Measurements from ENCODE around the gene CHRNG.

Gene CHRNG

DNA sequence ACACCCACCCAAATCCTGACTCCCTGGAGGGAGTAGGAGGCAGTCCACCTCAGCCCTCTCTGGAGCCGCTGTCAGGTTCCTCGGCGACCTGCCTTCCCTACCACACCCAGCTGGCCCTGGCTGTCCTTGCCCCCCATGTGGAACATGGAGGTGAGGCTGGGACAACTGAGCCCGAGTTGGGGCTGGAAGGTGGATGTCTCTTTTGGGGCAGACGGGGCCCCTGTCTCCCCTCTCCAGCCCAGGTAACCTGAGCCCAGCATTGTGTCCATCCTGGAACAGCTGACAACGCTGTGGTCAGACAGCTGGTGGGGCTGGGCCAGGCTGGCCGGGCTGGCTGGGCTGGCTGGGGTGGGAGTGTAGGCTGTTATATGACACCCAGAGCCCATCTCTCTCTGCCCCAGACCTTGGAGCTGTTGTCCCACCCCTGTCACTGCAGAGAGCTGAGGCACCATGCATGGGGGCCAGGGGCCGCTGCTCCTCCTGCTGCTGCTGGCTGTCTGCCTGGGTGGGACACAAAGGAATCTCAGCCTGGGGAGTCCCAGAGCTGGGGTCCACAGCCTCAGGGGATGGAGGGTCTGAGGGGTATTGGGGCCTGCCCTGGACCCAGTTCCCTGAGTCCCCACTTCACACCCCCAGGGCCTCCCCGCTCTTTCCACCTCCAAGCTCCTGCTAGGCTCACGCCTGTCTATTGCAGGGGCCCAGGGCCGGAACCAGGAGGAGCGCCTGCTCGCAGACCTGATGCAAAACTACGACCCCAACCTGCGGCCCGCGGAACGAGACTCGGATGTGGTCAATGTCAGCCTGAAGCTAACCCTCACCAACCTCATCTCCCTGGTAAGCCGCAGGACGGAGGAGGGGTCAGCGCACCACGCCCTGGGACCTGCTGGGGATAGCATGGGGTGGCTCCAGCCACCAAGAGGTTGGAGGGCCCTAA, at the start of gene CHRNG:
TSS of gene CHRNG (plus strand) at position 395 of the 934 bp plus-strand sequence. CDS start at position 451, 56 bp downstream.
- no peak for DNase-seq

DNA sequence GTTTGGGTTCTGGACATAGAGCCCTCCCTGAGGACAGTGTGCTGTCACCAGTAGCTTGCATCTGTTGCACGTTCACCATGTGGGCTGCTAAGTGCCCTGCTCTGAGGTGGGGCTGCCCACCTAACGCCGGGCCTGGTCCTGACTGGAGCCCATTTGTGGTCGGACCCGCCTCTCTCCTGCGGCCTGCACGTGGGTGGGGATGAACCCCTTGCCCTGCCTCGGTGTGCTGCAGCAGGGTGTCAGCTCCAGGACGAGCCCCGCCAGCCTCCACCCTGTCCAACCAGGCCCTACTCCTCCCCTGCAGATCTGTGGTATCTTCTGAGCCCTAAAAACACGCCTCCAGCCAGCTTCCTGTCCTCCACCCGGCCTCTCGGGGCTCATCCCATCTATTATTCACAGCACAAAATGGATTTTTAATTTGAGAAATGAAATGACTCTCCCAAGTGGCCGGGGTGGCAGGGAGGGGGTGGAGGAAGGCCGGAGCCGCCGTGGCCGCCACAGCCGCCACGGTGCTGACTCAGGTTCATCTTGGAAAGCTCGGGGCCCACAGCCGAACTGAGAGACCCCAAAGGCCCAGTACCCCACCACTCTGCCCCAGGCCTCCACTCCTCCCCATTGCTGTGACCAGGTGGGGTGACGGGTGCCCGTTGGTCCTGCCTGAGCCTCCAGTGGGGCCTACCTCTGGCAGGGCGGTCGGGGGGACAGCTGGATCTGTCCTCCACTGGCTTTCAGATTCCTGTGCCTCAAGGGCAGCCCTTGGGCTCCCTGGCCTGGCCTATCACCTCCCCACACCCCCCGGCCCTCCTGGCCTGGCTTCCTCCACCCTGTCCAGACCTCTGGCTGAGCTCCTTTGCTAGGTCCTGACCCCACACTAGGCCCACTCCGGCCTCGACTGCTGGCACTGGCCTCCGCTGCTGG, 49.0 kb upstream of the CHRNG start:
- DNase-seq: no peak

GRCh38 chr2:232491139-232491780, 48.2 kb upstream of the CHRNG start:
- no peak for DNase-seq

DNA sequence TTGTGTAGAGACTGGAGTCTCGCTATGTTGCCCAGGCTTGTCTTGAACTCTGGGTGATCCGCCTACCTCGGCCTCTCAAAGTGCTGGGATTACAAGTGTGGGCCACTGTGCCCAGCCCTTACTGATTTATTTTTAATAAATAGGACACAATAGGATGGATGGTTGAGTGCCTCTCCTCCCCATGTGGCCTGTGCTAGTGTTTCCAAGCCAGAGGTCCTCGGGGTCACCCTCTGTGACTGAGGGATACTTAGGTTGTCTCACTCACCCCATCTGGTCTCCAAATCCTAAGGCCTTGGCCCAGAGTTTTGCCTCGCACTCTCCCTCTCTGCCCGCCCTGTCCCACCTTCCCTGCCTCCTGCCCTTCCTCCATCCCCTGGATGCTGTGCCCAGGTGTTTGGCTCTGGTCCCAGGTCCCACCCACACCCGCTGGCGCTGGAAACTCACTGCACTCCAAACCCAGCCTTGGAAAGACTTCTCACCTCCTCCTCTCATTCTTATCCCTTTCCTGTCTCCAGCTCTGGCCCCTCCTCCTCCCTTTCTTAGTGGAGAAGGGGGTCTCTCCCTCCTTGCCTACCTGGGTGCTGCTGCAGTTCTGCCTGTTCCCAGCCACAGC, 47.1 kb upstream of the CHRNG start:
- DNase-seq: no peak

GRCh38 chr2:232492963-232493700, 46.4 kb upstream of the CHRNG start:
- DNase-seq: no peak

- no peak for DNase-seq
These were observed 45.6 kb upstream of the CHRNG start for GRCh38 chr2:232493701-232494474.

DNA sequence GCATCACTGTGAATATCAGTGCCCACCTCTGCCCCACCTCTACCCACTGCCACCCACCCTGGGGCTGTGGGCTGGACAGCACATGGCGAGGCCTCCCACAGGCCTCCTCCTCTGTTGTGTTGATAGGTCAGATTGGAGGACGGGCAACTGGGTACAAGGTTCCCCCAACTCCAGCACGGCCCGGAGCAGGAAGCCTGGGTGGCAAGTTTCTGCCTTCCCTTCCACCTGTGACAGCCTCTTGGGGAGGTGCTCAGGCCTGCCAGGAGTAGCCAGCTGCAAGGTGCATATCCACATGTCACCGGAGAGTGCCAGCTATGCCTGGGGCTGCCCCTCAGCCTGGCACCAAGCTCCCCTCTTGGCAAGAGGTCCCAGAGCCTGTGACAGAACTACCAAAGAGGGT, 45.0 kb upstream of the CHRNG start:
- DNase-seq: no peak

DNA sequence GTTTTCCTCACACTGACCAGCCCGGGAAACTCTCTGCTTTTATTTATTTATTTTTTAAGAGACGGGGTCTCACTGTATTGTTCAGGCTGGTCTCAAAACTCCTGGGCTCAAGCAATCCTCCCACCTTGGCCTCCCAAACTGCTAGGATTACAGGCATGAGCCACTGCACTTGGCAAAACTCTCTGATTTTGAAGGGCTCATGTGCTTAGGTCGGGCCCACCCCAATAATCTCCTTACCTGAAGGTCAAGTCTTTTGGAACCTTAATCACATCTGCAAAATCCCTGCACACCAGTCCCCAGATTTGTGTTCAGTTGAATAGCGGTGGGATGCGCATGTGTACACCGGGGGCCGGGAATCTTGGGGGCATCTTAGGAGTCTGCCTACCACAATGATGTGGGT, 44.2 kb upstream of the CHRNG start:
- no peak for DNase-seq

- no peak for DNase-seq
These were observed 42.8 kb upstream of the CHRNG start for GRCh38 chr2:232496501-232497270.

GRCh38 chr2:232497348-232497747, 42.1 kb upstream of the CHRNG start:
- DNase-seq: no peak

- DNase-seq: no peak
These were observed 41.0 kb upstream of the CHRNG start for GRCh38 chr2:232498452-232498851.

GRCh38 chr2:232501331-232501771, 38.1 kb upstream of the CHRNG start:
- DNase-seq: no peak

DNA sequence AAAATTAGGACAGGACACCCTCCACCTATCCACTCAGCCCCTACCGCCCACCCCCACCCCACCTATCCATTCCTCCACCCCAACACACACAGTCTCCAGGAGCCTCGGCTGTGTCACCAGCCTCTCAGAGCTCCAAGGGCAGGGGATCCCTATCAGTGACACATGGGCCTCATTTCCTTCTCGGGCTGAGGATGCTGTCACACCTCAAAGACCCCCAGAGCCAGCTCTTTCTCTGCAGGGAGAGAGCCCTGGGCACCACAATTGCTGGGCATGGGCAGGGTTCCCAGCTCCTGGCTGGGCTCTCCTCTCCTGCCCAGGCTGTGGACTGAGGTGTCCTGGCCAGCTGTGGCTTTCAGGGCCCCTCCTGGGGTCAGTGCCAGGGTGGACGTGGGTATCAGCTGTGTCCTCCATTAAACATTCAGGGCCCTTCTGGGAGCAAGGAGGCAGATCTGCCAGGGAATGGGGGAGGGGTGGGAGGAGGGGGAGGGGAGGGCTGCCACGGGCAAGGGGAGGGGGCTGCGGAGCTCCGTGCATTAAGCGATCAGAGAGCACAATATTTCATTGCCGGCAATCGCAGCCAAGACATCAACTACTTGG, 37.6 kb upstream of the CHRNG start:
- no peak for DNase-seq

DNA sequence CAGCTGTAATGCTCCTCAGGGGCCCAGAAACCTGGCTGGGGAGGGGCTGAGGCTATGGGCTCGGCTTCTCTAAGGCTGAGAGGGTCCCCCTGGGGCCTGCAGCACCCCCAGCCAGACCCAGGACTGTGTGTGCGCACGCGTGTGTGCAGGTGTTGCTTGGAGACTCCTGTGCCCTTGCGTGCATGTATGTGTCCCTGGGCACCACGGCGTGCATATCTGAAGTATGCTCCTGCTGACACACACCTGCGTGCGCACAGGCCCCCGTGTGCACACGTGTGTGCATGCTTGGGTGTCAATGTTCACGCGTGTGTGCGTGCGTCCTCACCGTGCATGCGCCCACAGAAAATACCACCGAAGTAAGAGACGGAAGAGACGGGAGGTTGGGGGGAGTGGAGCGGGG, 37.0 kb upstream of the CHRNG start:
- no peak for DNase-seq

DNA sequence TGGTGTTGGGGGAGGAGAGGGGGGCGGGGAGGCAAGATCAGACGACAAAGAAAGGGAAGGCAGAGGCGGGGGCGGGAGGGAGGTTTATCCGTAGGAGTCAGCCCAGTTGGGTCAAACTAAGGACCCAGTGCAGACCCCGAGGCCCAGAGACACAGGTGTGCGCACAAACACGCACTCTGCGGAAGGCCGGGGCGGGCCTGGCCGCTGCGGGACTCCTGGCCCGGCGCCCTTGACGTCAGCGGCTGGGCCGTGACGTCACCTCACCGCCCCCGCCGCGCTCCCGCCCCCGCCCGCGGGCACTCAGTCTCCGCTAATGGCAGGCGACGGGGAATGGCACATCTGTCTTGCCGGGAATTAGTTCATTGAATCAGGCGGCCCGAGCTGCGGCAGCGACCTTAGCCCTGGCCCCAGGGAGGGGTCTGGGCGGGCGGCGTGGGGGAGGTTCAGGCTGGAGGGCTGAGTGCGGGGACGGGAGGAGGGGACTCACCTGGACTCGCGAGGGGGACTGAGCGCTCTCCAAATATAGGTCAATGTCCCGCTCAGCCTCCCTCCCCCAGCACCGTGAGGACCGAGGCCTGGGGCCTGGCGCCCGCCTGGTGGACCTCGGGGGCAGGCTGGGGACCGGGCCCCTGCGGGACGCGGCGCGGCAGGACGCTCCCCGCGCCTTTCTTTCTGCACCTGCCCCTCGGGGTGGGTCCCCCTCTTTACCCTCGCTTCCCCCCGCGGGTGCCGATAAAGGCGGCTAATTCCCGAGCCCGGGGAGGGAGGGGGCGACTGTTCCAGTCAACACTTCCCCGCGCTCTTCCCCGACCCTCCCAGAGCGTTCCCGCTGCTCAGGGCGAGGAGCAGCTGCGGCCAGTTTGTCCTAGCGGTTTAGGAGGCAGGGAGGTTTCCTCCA, 36.3 kb upstream of the CHRNG start:
- no peak for DNase-seq

DNA sequence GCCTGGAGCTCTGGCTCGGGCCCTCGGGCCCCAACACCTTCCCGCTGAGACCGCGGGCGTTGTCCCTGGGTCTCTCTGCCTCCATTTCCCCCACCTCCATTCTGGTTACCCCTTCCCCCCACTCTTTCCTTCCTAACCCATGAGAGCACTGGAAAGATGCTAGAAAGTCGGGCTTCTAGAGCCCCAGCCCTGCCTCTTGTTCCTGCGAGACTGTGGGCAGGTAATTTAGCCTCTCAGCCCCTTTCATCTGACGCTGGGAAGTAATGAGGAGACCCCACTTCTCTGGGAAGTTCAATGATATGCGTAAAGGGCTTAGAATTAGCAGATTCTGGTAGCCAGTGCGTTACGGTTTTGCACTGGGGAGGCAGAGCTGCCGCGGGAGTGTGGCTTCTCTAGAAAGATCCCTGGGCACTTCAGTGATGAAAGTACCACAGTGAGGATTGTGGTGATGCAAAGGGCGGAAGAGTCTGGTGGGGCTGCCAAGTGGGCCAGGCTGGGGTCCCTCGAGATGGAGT, 35.6 kb upstream of the CHRNG start:
- DNase-seq: no peak

GRCh38 chr2:232504438-232504837, 35.1 kb upstream of the CHRNG start:
- no peak for DNase-seq

DNA sequence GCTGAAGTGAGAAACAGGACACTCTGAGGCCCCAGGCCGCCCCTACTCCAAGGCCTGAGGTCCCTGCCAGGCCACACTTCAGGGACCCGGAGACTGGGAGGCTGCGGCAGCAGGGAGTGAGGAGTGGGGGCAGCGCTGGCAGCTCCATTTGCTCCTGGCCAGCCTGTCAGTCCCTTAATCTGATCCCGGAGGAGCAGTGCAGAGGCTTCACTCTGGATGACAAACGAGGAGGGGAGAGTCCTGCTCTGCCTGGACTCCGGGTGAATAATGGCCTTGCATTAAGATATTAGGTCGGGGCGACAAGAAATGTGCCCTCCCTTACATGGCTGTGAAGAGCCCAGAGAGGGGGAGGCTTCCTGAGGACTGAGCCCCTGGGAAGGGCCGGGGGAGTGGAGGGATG, 33.6 kb upstream of the CHRNG start:
- DNase-seq: no peak

- DNase-seq: no peak
These were observed 32.8 kb upstream of the CHRNG start for GRCh38 chr2:232506709-232507108.
